DND-41 (cell line): ENCODE data around the gene AGFG2.

Experiments
- ATAC-seq: fragments of 200-7000 bp; cut with Tn5 transposase; 3 replicates; pipeline ENCODE4 v1.9.1; 2021; ENCODE audit warnings: low read depth; ENCODE audit not compliant: insufficient read depth
- DNase-seq: peaks from one replicate; pipeline ENCODE4 v3.0.0-alpha.2; 2020
- H2AFZ ChIP-seq: 2 replicates; pipeline ENCODE4 v1.6.0; 2012; ENCODE audit warnings: low read depth, low read length
- H3K27ac ChIP-seq: 2 replicates; pipeline ENCODE4 v1.5.1; 2012; ENCODE audit warnings: low read length, inconsistent platforms
- H3K27me3 ChIP-seq: fragments of 200-600 bp; sonication (generic); 2 replicates; pipeline ENCODE4 v1.6.0; 2012; ENCODE audit warnings: low read length, mild to moderate bottlenecking, inconsistent platforms; ENCODE audit not compliant: insufficient read depth, poor library complexity
- H3K36me3 ChIP-seq: 2 replicates; pipeline ENCODE4 v1.5.1; 2012; ENCODE audit warnings: low read length, inconsistent platforms; ENCODE audit not compliant: insufficient read depth
- H3K4me1 ChIP-seq: 2 replicates; pipeline ENCODE4 v1.5.1; 2012; ENCODE audit warnings: mild to moderate bottlenecking, low read length; ENCODE audit not compliant: insufficient read depth
- H3K4me2 ChIP-seq: 2 replicates; pipeline ENCODE4 v1.6.0; 2012; ENCODE audit warnings: mild to moderate bottlenecking, moderate library complexity, low read length, inconsistent platforms; ENCODE audit not compliant: insufficient read depth
- H3K4me3 ChIP-seq, 2 experiments: fragments of 200-600 bp in 1 of 2; shearing (Covaris generic) in 1 of 2; 2 replicates each; pipeline ENCODE4 v1.5.1; 2012 to 2016; ENCODE audit warnings: inconsistent platforms in 2 of 2, low read length in 2 of 2, mild to moderate bottlenecking in 2 of 2, low read depth in 1 of 2, moderate library complexity in 1 of 2
- H3K79me2 ChIP-seq: 2 replicates; pipeline ENCODE4 v1.6.0; 2012; ENCODE audit warnings: low read length, inconsistent platforms; ENCODE audit not compliant: insufficient read depth
- H3K9ac ChIP-seq: 2 replicates; pipeline ENCODE4 v1.6.0; 2012; ENCODE audit warnings: low read depth, mild to moderate bottlenecking, inconsistent platforms, low read length, moderate library complexity
- H3K9me3 ChIP-seq: 2 replicates; pipeline ENCODE4 v1.5.1; 2012; ENCODE audit warnings: low read length, moderate library complexity, mild to moderate bottlenecking, inconsistent platforms; ENCODE audit not compliant: insufficient read depth, severe bottlenecking
- H4K20me1 ChIP-seq: 2 replicates; pipeline ENCODE4 v1.6.0; 2012; ENCODE audit warnings: low read length; ENCODE audit not compliant: insufficient read depth
- EZH2 ChIP-seq: IDR thresholded peaks from 3 replicates; pipeline ENCODE4 v1.6.1; 2012; ENCODE audit warnings: borderline replicate concordance, low read depth, mild to moderate bottlenecking, moderate library complexity, low read length, inconsistent platforms; ENCODE audit not compliant: severe bottlenecking
- TF ChIP-seq, protein P1 (sequence below): IDR thresholded peaks from 2 replicates; pipeline ENCODE4 v1.5.1; 2012; ENCODE audit warnings: borderline replicate concordance, low read length, moderate library complexity, mild to moderate bottlenecking; ENCODE audit not compliant: poor library complexity, severe bottlenecking; ENCODE audit errors: extremely low read depth

AGFG2 gene

DNA sequence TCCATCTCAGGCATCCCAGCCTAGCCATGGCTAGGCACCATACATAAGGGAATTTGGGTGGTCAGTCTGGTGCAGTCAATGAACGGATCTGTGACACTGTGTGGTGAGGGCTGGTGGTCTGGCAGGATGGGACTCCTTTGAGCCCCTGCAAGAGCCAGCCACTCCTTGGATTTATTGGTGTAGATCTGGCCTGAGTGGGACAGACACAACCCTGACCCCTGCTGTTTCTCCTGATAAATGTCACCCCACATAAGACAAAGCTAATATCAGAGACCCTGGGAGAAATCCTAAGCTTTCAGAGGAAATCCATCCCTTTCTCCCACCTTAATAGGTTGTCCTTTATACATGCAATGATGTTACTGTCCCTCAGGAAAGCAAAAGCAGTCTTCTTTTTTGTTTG lies 49.4 kb downstream of the AGFG2 start:
- peaks cover 20% of the 10 kb centered on the region for H4K20me1 ChIP-seq
- no peaks in the 10 kb centered on the region for H3K9me3 ChIP-seq
- TF ChIP-seq, protein P1, sequence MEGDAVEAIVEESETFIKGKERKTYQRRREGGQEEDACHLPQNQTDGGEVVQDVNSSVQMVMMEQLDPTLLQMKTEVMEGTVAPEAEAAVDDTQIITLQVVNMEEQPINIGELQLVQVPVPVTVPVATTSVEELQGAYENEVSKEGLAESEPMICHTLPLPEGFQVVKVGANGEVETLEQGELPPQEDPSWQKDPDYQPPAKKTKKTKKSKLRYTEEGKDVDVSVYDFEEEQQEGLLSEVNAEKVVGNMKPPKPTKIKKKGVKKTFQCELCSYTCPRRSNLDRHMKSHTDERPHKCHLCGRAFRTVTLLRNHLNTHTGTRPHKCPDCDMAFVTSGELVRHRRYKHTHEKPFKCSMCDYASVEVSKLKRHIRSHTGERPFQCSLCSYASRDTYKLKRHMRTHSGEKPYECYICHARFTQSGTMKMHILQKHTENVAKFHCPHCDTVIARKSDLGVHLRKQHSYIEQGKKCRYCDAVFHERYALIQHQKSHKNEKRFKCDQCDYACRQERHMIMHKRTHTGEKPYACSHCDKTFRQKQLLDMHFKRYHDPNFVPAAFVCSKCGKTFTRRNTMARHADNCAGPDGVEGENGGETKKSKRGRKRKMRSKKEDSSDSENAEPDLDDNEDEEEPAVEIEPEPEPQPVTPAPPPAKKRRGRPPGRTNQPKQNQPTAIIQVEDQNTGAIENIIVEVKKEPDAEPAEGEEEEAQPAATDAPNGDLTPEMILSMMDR = peak; percentile 52
- TF ChIP-seq EZH2 = no peak
- H3K4me2 ChIP-seq = no peak overlapping the region
- H3K27ac ChIP-seq = no peak overlapping the region
- peaks cover 24% of the 10 kb centered on the region for H3K79me2 ChIP-seq
- H3K4me1 ChIP-seq = peaks cover 25% of the 10 kb centered on the region
- DNase-seq (no peak), ATAC-seq (no peak)
- no peak overlapping the region for H3K4me3 ChIP-seq
- no peak overlapping the region for H2AFZ ChIP-seq
- H3K9ac ChIP-seq = no peak overlapping the region
- H3K36me3 ChIP-seq = 0 out of 2 replicates have a peak, but pooled peaks cover 6% of the 10 kb centered on the region
- H3K27me3 ChIP-seq = no peaks in the 10 kb centered on the region

DNA sequence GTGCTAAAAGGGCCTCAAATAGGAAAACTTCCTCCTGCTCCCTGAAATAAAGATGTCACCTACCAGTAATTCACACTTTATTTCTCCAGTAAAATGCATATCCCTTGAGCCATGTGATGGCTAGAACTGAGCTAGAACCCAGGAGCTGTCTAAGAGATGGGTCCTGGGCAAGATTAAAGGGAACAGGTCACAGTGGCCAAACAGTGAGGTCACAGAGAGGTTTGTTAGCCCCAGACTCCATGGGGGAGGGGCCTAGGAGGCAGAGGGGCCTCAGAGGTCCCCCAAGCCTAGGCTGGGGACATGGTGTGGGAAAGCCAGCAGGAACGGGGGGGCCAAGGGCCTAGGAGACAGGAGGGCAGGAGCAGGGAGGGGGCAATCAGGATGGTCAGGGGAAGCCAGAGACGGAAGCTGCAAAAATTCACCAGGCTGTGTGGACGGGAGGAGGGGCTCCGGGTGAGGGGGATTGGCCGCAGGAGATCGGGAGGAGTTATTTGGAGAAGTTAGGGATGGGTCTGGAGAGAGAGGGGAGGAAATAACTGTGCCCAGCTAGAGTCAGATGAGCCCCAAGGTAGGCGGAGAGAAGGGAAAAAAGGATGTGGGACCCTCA lies 50.4 kb downstream of the AGFG2 start:
- no peaks in the 10 kb centered on the region for H3K27me3 ChIP-seq

DNA sequence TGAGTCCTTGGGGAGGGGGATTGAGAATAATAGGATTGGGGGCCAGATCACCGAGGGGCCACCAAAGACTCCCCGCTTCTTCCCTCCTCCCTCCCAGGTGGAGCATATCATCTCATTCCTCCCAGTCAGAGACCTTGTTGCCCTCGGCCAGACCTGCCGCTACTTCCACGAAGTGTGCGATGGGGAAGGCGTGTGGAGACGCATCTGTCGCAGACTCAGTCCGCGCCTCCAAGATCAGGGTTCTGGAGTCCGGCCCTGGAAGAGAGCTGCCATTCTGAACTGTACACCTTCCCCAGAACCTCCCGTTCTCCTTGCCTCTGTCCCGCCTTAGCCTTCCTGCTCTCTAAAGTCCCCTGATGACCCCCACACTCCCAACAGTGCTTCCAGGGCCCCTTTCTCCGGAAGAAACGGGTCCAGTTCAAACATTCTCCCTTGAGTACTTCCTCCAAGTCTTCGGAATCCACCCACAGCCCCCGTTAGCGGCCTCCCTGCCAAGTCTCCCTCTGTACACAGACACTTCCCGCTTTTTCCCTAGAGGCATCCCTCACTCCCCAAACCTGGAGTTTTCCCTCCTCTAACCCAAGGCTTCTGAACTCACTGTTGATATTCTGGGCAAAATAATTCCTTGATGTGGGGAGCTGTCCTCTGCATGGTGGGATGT lies 51.2 kb downstream of the AGFG2 start:
- TF ChIP-seq EZH2 = no peak
- TF ChIP-seq, protein P1 = no peak
- DNase-seq (no peak), ATAC-seq (no peak)
- Histone ChIP-seq H3K4me2 (no peak overlapping the region), H2AFZ (no peak overlapping the region), H3K9me3 (no peaks in the 10 kb centered on the region), H3K4me1 (peaks cover 8% of the 10 kb centered on the region; the same call in 1 of the 2 replicates), H3K9ac (no peak overlapping the region), H3K27ac (no peak overlapping the region), H3K79me2 (peaks cover 7% of the 10 kb centered on the region), H3K4me3 (no peak overlapping the region), H3K27me3 (no peaks in the 10 kb centered on the region), H4K20me1 (peaks cover 4% of the 10 kb centered on the region), H3K36me3 (no peaks in the 10 kb centered on the region)

More for the DNA sequence above, 50.4 kb downstream of the AGFG2 start:
- Histone ChIP-seq H3K4me3 (no peak overlapping the region), H3K4me1 (peaks cover 16% of the 10 kb centered on the region), H3K9me3 (no peaks in the 10 kb centered on the region), H2AFZ (no peak overlapping the region), H3K36me3 (0 out of 2 replicates have a peak, but pooled peaks cover 5% of the 10 kb centered on the region), H3K4me2 (no peak overlapping the region), H4K20me1 (peaks cover 12% of the 10 kb centered on the region), H3K79me2 (peaks cover 15% of the 10 kb centered on the region), H3K9ac (no peak overlapping the region), H3K27ac (no peak overlapping the region)
- TF ChIP-seq EZH2 = no peak
- TF ChIP-seq, protein P1 = no peak
- DNase-seq (no peak), ATAC-seq (no peak)
